IMR-90 (cell line): Measurements from ENCODE around the gene U2SURP. TPM values are rescaled to one million over a fixed set of nuclear protein-coding genes. Genes with fewer than 3 reads are reported as not detected.
"Not testable (repeated sequence)": the region's sequence is repeated elsewhere in the genome, so short reads cannot be mapped to it uniquely, and the experiment has no call there.

Experiments used
- ATAC-seq: fragments of 200-7000 bp; cut with Tn5 transposase; 2 replicates; pipeline ENCODE4 v1.9.1; 2020; ENCODE audit warnings: low read depth, mild to moderate bottlenecking, moderate library complexity
- BruUV-seq: library from RNA; stranded (reverse); fragments of 400-500 nt; replicated peaks from 2 replicates; lab custom pipeline; 2021; lab: Mats Ljungman, UMichigan
- CTCF ChIA-PET: fragments of 300-600 bp; formaldehyde crosslinking; extraction: SDS; loops from one replicate; lab custom pipeline; 2021; ENCODE audit warnings: antibody characterized with exemption; lab: Yijun Ruan, JAX
- POLR2A ChIA-PET: fragments of 300-600 bp; sonication (Branson Sonifier 250); formaldehyde crosslinking; loops from one replicate; lab custom pipeline; 2022; ENCODE audit warnings: antibody characterized with exemption; ENCODE audit not compliant: unreplicated experiment; lab: Charles Lee
- DNase-seq: peaks from one replicate; pipeline ENCODE4 v3.0.0; 2013
- H2AFZ ChIP-seq: replicated peaks from 2 replicates; pipeline ENCODE3; 2013; ENCODE audit warnings: low read length, mild to moderate bottlenecking; ENCODE audit not compliant: poor library complexity
- H2AK5ac ChIP-seq: 2 replicates; pipeline ENCODE4 v1.6.1; 2013; ENCODE audit warnings: low read depth, low read length, inconsistent platforms
- H2AK9ac ChIP-seq: replicated peaks from 2 replicates; pipeline ENCODE3; 2013; ENCODE audit warnings: mild to moderate bottlenecking, low read depth, low read length, moderate library complexity; ENCODE audit not compliant: poor library complexity
- H2BK120ac ChIP-seq: 2 replicates; pipeline ENCODE4 v1.6.1; 2013; ENCODE audit warnings: low read depth, low read length, inconsistent platforms
- H2BK15ac ChIP-seq: 3 replicates; pipeline ENCODE4 v1.6.1; 2013; ENCODE audit warnings: low read depth, low read length, inconsistent platforms
- H2BK20ac ChIP-seq: 2 replicates; pipeline ENCODE4 v1.6.1; 2013; ENCODE audit warnings: low read depth, mild to moderate bottlenecking, inconsistent platforms, low read length, moderate library complexity
- H2BK5ac ChIP-seq: 2 replicates; pipeline ENCODE4 v1.6.1; 2013; ENCODE audit warnings: mild to moderate bottlenecking, low read depth, low read length, inconsistent platforms; ENCODE audit not compliant: poor library complexity, severe bottlenecking
- H3K14ac ChIP-seq: replicated peaks from 2 replicates; pipeline ENCODE4 v1.6.1; 2013; ENCODE audit warnings: low read depth, low read length, inconsistent platforms
- H3K18ac ChIP-seq: 2 replicates; pipeline ENCODE4 v1.6.1; 2013; ENCODE audit warnings: low read depth, low read length, control low read depth
- H3K23ac ChIP-seq: 2 replicates; pipeline ENCODE4 v1.6.1; 2013; ENCODE audit warnings: low read depth, low read length, inconsistent platforms
- H3K27ac ChIP-seq: 2 replicates; pipeline ENCODE4 v1.5.1; 2013; ENCODE audit warnings: mild to moderate bottlenecking, control low read depth, low read length; ENCODE audit not compliant: insufficient read depth
- H3K27me3 ChIP-seq: 2 replicates; pipeline ENCODE4 v1.6.1; 2013; ENCODE audit warnings: low read length; ENCODE audit not compliant: control insufficient read depth, insufficient read depth
- H3K36me3 ChIP-seq: 2 replicates; pipeline ENCODE4 v1.6.1; 2013; ENCODE audit warnings: low read length, mixed read lengths; ENCODE audit not compliant: control insufficient read depth, insufficient read depth
- H3K4ac ChIP-seq: 2 replicates; pipeline ENCODE4 v1.6.1; 2013; ENCODE audit warnings: low read depth, low read length, inconsistent platforms
- H3K4me1 ChIP-seq: 2 replicates; pipeline ENCODE4 v1.6.1; 2013; ENCODE audit warnings: low read length, mixed read lengths; ENCODE audit not compliant: control insufficient read depth, insufficient read depth
- H3K4me2 ChIP-seq: 2 replicates; pipeline ENCODE4 v1.6.1; 2013; ENCODE audit warnings: low read depth, mild to moderate bottlenecking, control low read depth, low read length, moderate library complexity
- H3K4me3 ChIP-seq: 2 replicates; pipeline ENCODE4 v1.5.1; 2013; ENCODE audit warnings: low read depth, mild to moderate bottlenecking, control low read depth, low read length, moderate library complexity; ENCODE audit not compliant: insufficient read depth
- H3K56ac ChIP-seq: 2 replicates; pipeline ENCODE4 v1.6.1; 2013; ENCODE audit warnings: low read length, inconsistent platforms; ENCODE audit not compliant: insufficient read depth; ENCODE audit errors: extremely low read depth
- H3K79me1 ChIP-seq, 2 experiments: 2 replicates each; pipeline ENCODE4 v1.6.1; 2013; ENCODE audit warnings: low read length in 2 of 2, inconsistent platforms in 1 of 2, low read depth in 1 of 2
- H3K9ac ChIP-seq: 2 replicates; pipeline ENCODE4 v1.6.1; 2013; ENCODE audit warnings: low read depth, low read length, control low read depth
- H3K9me1 ChIP-seq: 2 replicates; pipeline ENCODE4 v1.6.1; 2013; ENCODE audit warnings: low read length, inconsistent platforms; ENCODE audit not compliant: insufficient read depth
- H3K9me3 ChIP-seq: 2 replicates; pipeline ENCODE4 v1.6.1; 2013; ENCODE audit warnings: low read length; ENCODE audit not compliant: control insufficient read depth, insufficient read depth
- H4K20me1 ChIP-seq: 2 replicates; pipeline ENCODE4 v1.6.1; 2013; ENCODE audit warnings: low read length, inconsistent platforms; ENCODE audit not compliant: insufficient read depth
- H4K5ac ChIP-seq: 2 replicates; pipeline ENCODE4 v1.6.1; 2013; ENCODE audit warnings: mild to moderate bottlenecking, low read depth, low read length, control low read depth
- H4K8ac ChIP-seq, 2 experiments: 2 replicates each; pipeline ENCODE4 v1.6.1; 2013; ENCODE audit warnings: low read depth in 2 of 2, low read length in 2 of 2, control low read depth in 1 of 2, inconsistent platforms in 1 of 2
- H4K91ac ChIP-seq: 2 replicates; pipeline ENCODE4 v1.6.1; 2013; ENCODE audit warnings: low read depth, low read length, inconsistent platforms; ENCODE audit not compliant: insufficient read depth
- WGBS, 2 experiments: methylation state at CpG; one replicate each; pipeline versions ENCODE4 v1.1.5 to v1.1.7; 2013; ENCODE audit warnings: missing lambda C conversion rate in 2 of 2; ENCODE audit not compliant: insufficient read length in 1 of 2; ENCODE audit errors: extremely low coverage in 2 of 2; 5-methylcytosine and 5-hydroxymethylcytosine counted together
- dilution Hi-C: fragments of 300-500 bp; cut with HindIII; formaldehyde crosslinking; loops from one replicate; pipeline ENCODE4 v1.14.3; 2018; ENCODE audit warnings: low sequenced_read_pairs; ENCODE audit not compliant: unreplicated experiment
- in situ Hi-C: fragments of 300-500 bp; cut with MboI; formaldehyde crosslinking; loops from 3 replicates; pipeline ENCODE4 v1.14.3; 2019; ENCODE audit warnings: low sequenced_read_pairs, inconsistent platforms, mixed read lengths
- intact Hi-C: fragments of 100-400 bp; cut with micrococcal nuclease; formaldehyde crosslinking; loops from 2 replicates; pipeline ENCODE4 v1.10.0; 2022
- polyA plus RNA-seq, 3 experiments: library from polyadenylated mRNA; depleted of rRNA; stranded (reverse); fragments of >200 nt; gene quantifications; 2 replicates each; pipeline ENCODE4 v1.2.3, GENCODE V29; 2012; ENCODE audit warnings: low replicate concordance in 1 of 3
- total RNA-seq: library from RNA; depleted of rRNA; stranded (reverse); fragments of >200 nt; gene quantifications from 2 replicates; pipeline ENCODE4 v1.2.3, GENCODE V29; 2012

Gene U2SURP
- total and polyA plus RNA-seq, 2 of the 4 experiments (the other 2 are of a cell fraction): 24.8 to 29.4 TPM

DNA sequence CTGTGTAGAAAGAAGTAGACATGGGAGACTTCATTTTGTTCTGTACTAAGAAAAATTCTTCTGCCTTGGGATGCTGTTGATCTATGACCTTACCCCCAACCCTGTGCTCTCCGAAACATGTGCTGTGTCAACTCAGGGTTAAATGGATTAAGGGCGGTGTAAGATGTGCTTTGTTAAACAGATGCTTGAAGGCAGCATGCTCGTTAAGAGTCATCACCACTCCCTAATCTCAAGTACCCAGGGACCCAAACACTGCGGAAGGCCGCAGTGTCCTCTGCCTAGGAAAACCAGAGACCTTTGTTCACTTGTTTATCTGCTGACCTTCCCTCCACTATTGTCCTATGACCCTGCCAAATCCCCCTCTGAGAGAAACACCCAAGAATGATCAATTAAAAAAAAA lies 72.6 kb downstream of the U2SURP start:
- H3K79me1 ChIP-seq, H4K8ac ChIP-seq, H3K14ac ChIP-seq, dilution Hi-C loops, H3K9me3 ChIP-seq, H4K5ac ChIP-seq, DNase-seq, H3K9me1 ChIP-seq, POLR2A ChIA-PET, H3K23ac ChIP-seq, ATAC-seq, H3K18ac ChIP-seq, H3K27me3 ChIP-seq, H4K20me1 ChIP-seq, H2BK20ac ChIP-seq, BruUV-seq, H2AK5ac ChIP-seq, in situ Hi-C loops, H3K27ac ChIP-seq, H3K36me3 ChIP-seq, H2BK5ac ChIP-seq, H4K91ac ChIP-seq, H3K56ac ChIP-seq, H2BK120ac ChIP-seq, H3K4ac ChIP-seq, H2AK9ac ChIP-seq, H3K9ac ChIP-seq, H2BK15ac ChIP-seq, H3K4me1 ChIP-seq, H2AFZ ChIP-seq, H3K4me2 ChIP-seq, CTCF ChIA-PET, H3K4me3 ChIP-seq: not testable (repeated sequence)
- WGBS, 2 experiments: no CpG with 5 or more reads among the region's 5 CpGs
- intact Hi-C loops: loop anchor here (5.0 kb wide), 1 partner anchor 598 kb away; no protein-coding TSS in a partner anchor
